ENCODE data around the gene NACC1.

NACC1 gene

GRCh38 chr19:13102666-13103580 is 15.1 kb upstream of the NACC1 start, which contains the start of gene LYL1:
Gene LYL1 (minus strand): TSS chr19:13102858. CDS start chr19:13101171, 1,687 bp downstream.
- H3K4me3 ChIP-seq (ENCODE audit: low read length) = peak within 1 kb of the TSS; percentile 44

GRCh38 chr19:13103581-13104359 is 14.3 kb upstream of the NACC1 start:
- H3K9me3 ChIP-seq (ENCODE audit: insufficient read depth, low read depth, low read length) = no peaks in the 10 kb centered on the region
- peaks cover 47% of the 10 kb centered on the region for H3K27me3 ChIP-seq (ENCODE audit: insufficient read depth, low read length)
- peaks cover 7% of the 10 kb centered on the region for H3K36me3 ChIP-seq (ENCODE audit: insufficient read depth, low read length)
- WGBS = 89% methylated on average over 10 of the region's 13 CpGs
- H3K4me3 ChIP-seq (ENCODE audit: low read length) = no peak overlapping the region
- H3K27ac ChIP-seq (ENCODE audit: low read depth, low read length) = no peak overlapping the region
- H3K4me1 ChIP-seq (ENCODE audit: insufficient read depth, low read length) = peaks cover 4% of the 10 kb centered on the region; the same call in 1 of the 2 replicates
- H3K9ac ChIP-seq (ENCODE audit: low read depth, low read length) = no peak overlapping the region

More at GRCh38 chr19:13102666-13103580, 15.1 kb upstream of the NACC1 start, which contains the start of gene LYL1:
- H3K9me3 ChIP-seq (ENCODE audit: insufficient read depth, low read depth, low read length) = no peaks in the 10 kb centered on the region
- H3K36me3 ChIP-seq (ENCODE audit: insufficient read depth, low read length) = peaks cover 7% of the 10 kb centered on the region
- H3K27ac ChIP-seq (ENCODE audit: low read depth, low read length) = no peak within 1 kb of the TSS
- 10% methylated on average over 47 of the region's 47 CpGs for WGBS
- peaks cover 56% of the 10 kb centered on the region for H3K27me3 ChIP-seq (ENCODE audit: insufficient read depth, low read length)
- peaks cover 4% of the 10 kb centered on the region; the same call in 1 of the 2 replicates for H3K4me1 ChIP-seq (ENCODE audit: insufficient read depth, low read length)
- H3K9ac ChIP-seq (ENCODE audit: low read depth, low read length) = peak within 1 kb of the TSS; percentile 34; the same call in 1 of the 2 replicates

- Histone ChIP-seq H3K27ac (ENCODE audit: low read depth, low read length) (no peak overlapping the region), H3K36me3 (ENCODE audit: insufficient read depth, low read length) (peaks cover 13% of the 10 kb centered on the region), H3K27me3 (ENCODE audit: insufficient read depth, low read length) (peaks cover 41% of the 10 kb centered on the region), H3K9ac (ENCODE audit: low read depth, low read length) (no peak overlapping the region), H3K9me3 (ENCODE audit: insufficient read depth, low read depth, low read length) (no peaks in the 10 kb centered on the region), H3K4me3 (ENCODE audit: low read length) (no peak overlapping the region), H3K4me1 (ENCODE audit: insufficient read depth, low read length) (peaks cover 4% of the 10 kb centered on the region; the same call in 1 of the 2 replicates)
- WGBS = 58% methylated on average over 33 of the region's 33 CpGs
Observed at GRCh38 chr19:13104360-13104847, 13.7 kb upstream of the NACC1 start.

- WGBS = 91% methylated on average over 27 of the region's 29 CpGs
- Histone ChIP-seq H3K9ac (ENCODE audit: low read depth, low read length) (no peak overlapping the region), H3K27ac (ENCODE audit: low read depth, low read length) (no peak overlapping the region), H3K4me3 (ENCODE audit: low read length) (no peak overlapping the region), H3K9me3 (ENCODE audit: insufficient read depth, low read depth, low read length) (no peaks in the 10 kb centered on the region), H3K4me1 (ENCODE audit: insufficient read depth, low read length) (peaks cover 4% of the 10 kb centered on the region; the same call in 1 of the 2 replicates), H3K36me3 (ENCODE audit: insufficient read depth, low read length) (peaks cover 20% of the 10 kb centered on the region), H3K27me3 (ENCODE audit: insufficient read depth, low read length) (peaks cover 34% of the 10 kb centered on the region)
Observed at GRCh38 chr19:13104848-13105711, 13.0 kb upstream of the NACC1 start.

GRCh38 chr19:13109361-13110098 is 8.5 kb upstream of the NACC1 start:
- Histone ChIP-seq H3K36me3 (ENCODE audit: insufficient read depth, low read length) (peaks cover 47% of the 10 kb centered on the region), H3K27ac (ENCODE audit: low read depth, low read length) (no peak overlapping the region), H3K9ac (ENCODE audit: low read depth, low read length) (no peak overlapping the region), H3K9me3 (ENCODE audit: insufficient read depth, low read depth, low read length) (no peaks in the 10 kb centered on the region), H3K4me3 (ENCODE audit: low read length) (no peak overlapping the region), H3K27me3 (ENCODE audit: insufficient read depth, low read length) (no peaks in the 10 kb centered on the region), H3K4me1 (ENCODE audit: insufficient read depth, low read length) (no peaks in the 10 kb centered on the region)
- WGBS = 94% methylated on average over 30 of the region's 30 CpGs

GRCh38 chr19:13110099-13110610 is 7.9 kb upstream of the NACC1 start:
- Histone ChIP-seq H3K36me3 (ENCODE audit: insufficient read depth, low read length) (peaks cover 53% of the 10 kb centered on the region), H3K9ac (ENCODE audit: low read depth, low read length) (no peak overlapping the region), H3K9me3 (ENCODE audit: insufficient read depth, low read depth, low read length) (no peaks in the 10 kb centered on the region), H3K27ac (ENCODE audit: low read depth, low read length) (no peak overlapping the region), H3K4me3 (ENCODE audit: low read length) (no peak overlapping the region), H3K27me3 (ENCODE audit: insufficient read depth, low read length) (no peaks in the 10 kb centered on the region), H3K4me1 (ENCODE audit: insufficient read depth, low read length) (no peaks in the 10 kb centered on the region)
- WGBS = 95% methylated on average over 15 of the region's 15 CpGs

GRCh38 chr19:13112555-13112954 is 5.5 kb upstream of the NACC1 start:
- H3K9me3 ChIP-seq (ENCODE audit: insufficient read depth, low read depth, low read length) = no peaks in the 10 kb centered on the region
- H3K27ac ChIP-seq (ENCODE audit: low read depth, low read length) = no peak overlapping the region
- H3K36me3 ChIP-seq (ENCODE audit: insufficient read depth, low read length) = peaks cover 49% of the 10 kb centered on the region
- 0 out of 2 replicates have a peak, but pooled peaks cover 4% of the 10 kb centered on the region for H3K4me1 ChIP-seq (ENCODE audit: insufficient read depth, low read length)
- H3K9ac ChIP-seq (ENCODE audit: low read depth, low read length) = no peak overlapping the region
- no peak overlapping the region for H3K4me3 ChIP-seq (ENCODE audit: low read length)
- no peaks in the 10 kb centered on the region for H3K27me3 ChIP-seq (ENCODE audit: insufficient read depth, low read length)
- 95% methylated on average over 10 of the region's 10 CpGs for WGBS

- Histone ChIP-seq H3K9ac (ENCODE audit: low read depth, low read length) (peak overlapping the region; percentile 96), H3K9me3 (ENCODE audit: insufficient read depth, low read depth, low read length) (no peaks in the 10 kb centered on the region), H3K4me3 (ENCODE audit: low read length) (peak overlapping the region; percentile 88), H3K27ac (ENCODE audit: low read depth, low read length) (peak overlapping the region; percentile 93), H3K36me3 (ENCODE audit: insufficient read depth, low read length) (peaks cover 37% of the 10 kb centered on the region), H3K27me3 (ENCODE audit: insufficient read depth, low read length) (no peaks in the 10 kb centered on the region), H3K4me1 (ENCODE audit: insufficient read depth, low read length) (peaks cover 23% of the 10 kb centered on the region)
- WGBS = 2% methylated on average over 18 of the region's 18 CpGs
Observed at GRCh38 chr19:13115936-13116281, 2.2 kb upstream of the NACC1 start.

- Histone ChIP-seq H3K4me1 (ENCODE audit: insufficient read depth, low read length) (peaks cover 28% of the 10 kb centered on the region), H3K9ac (ENCODE audit: low read depth, low read length) (peak within 1 kb of the TSS; percentile 96), H3K9me3 (ENCODE audit: insufficient read depth, low read depth, low read length) (no peaks in the 10 kb centered on the region), H3K36me3 (ENCODE audit: insufficient read depth, low read length) (peaks cover 39% of the 10 kb centered on the region), H3K27ac (ENCODE audit: low read depth, low read length) (peak within 1 kb of the TSS; percentile 93), H3K4me3 (ENCODE audit: low read length) (peak within 1 kb of the TSS; percentile 88), H3K27me3 (ENCODE audit: insufficient read depth, low read length) (no peaks in the 10 kb centered on the region)
- WGBS = under 1% methylated on average over 51 of the region's 51 CpGs
Observed at GRCh38 chr19:13116282-13117175, 1.5 kb upstream of the NACC1 start, which contains the start of gene TRMT1. Gene TRMT1 (minus strand): TSS chr19:13116740. CDS start chr19:13116399, 341 bp downstream.
